ENCODE data around the gene MLC1. TPM values are rescaled to one million over a fixed set of nuclear protein-coding genes. Genes with fewer than 3 reads are reported as not detected.

MLC1 gene
- total RNA-seq, 2 experiments from 2014 or later, result 1.9 to 2.9 TPM

- CTCF ChIA-PET, result interaction anchor here (1.3 to 1.4 kb wide), 2 partner anchors 18 to 19 kb away, joined by 4 read pairs; no protein-coding TSS in a partner anchor
- peaks cover 22% of the 10 kb centered on the region for H3K4me1 Mint-ChIP-seq
- H3K36me3 Mint-ChIP-seq, result no peaks in the 10 kb centered on the region
- no peak for ATAC-seq
- H3K27me3 Mint-ChIP-seq, result peaks cover 11% of the 10 kb centered on the region
- DNase-seq, result no peak
- H3K27ac Mint-ChIP-seq, result no peak within 1 kb of the TSS
- H3K9me3 Mint-ChIP-seq (ENCODE audit: low read depth), result no peaks in the 10 kb centered on the region
- H3K4me3 Mint-ChIP-seq, result no peak within 1 kb of the TSS
These were observed 72.7 kb downstream of the MLC1 start, which contains the start of gene IL17REL for GRCh38 chr22:50012211-50013181. Gene IL17REL (minus strand): TSS chr22:50012765. CDS start chr22:50012646, 119 bp downstream.

- CTCF ChIA-PET, result interaction anchor here (1.3 kb wide), 1 partner anchor 18 kb away, joined by 4 read pairs; no protein-coding TSS in a partner anchor
- DNase-seq (no peak), ATAC-seq (no peak)
- no peak overlapping the region for H3K4me3 Mint-ChIP-seq
- peaks cover 13% of the 10 kb centered on the region for H3K4me1 Mint-ChIP-seq
- H3K27ac Mint-ChIP-seq, result no peak overlapping the region
- no peaks in the 10 kb centered on the region for H3K9me3 Mint-ChIP-seq (ENCODE audit: low read depth)
- peaks cover 11% of the 10 kb centered on the region for H3K27me3 Mint-ChIP-seq
- no peaks in the 10 kb centered on the region for H3K36me3 Mint-ChIP-seq
These were observed 73.6 kb downstream of the MLC1 start for GRCh38 chr22:50011447-50012210.

- no peak overlapping the region for H3K4me3 Mint-ChIP-seq
- ATAC-seq, result peak; percentile 25
- peak; percentile 42 for DNase-seq
- H3K27me3 Mint-ChIP-seq, result peaks cover 11% of the 10 kb centered on the region
- H3K27ac Mint-ChIP-seq, result no peak overlapping the region
- H3K4me1 Mint-ChIP-seq, result peaks cover 5% of the 10 kb centered on the region
- no peaks in the 10 kb centered on the region for H3K36me3 Mint-ChIP-seq
- CTCF ChIA-PET, result interaction anchor here (1.3 kb wide), 1 partner anchor 17 kb away, joined by 4 read pairs; no protein-coding TSS in a partner anchor
- no peaks in the 10 kb centered on the region for H3K9me3 Mint-ChIP-seq (ENCODE audit: low read depth)
These were observed 74.4 kb downstream of the MLC1 start for GRCh38 chr22:50010676-50011446.

- Mint-ChIP-seq H3K27ac (no peak overlapping the region), H3K36me3 (no peaks in the 10 kb centered on the region), H3K4me1 (peaks cover 5% of the 10 kb centered on the region), H3K4me3 (no peak overlapping the region), H3K9me3 (ENCODE audit: low read depth) (no peaks in the 10 kb centered on the region), H3K27me3 (peaks cover 14% of the 10 kb centered on the region)
- DNase-seq, result peak; percentile 40
- CTCF ChIA-PET, result interaction anchor here (1.2 kb wide), 1 partner anchor 15 kb away, joined by 6 read pairs; no protein-coding TSS in a partner anchor
- no peak for ATAC-seq
These were observed 75.2 kb downstream of the MLC1 start for GRCh38 chr22:50009765-50010675.

Other genes with a start within 250 kb of the MLC1 start
- 10 to 100 TPM; 24.1 to 25.7 TPM for gene ZBED4, start 231.6 kb downstream of the MLC1 start, total RNA-seq
- 10 to 100 TPM; 16.8 to 18.8 TPM for gene ALG12, start 167.0 kb downstream of the MLC1 start, total RNA-seq
- gene CRELD2, start 166.8 kb downstream of the MLC1 start, total RNA-seq, result 10 to 100 TPM; 43.9 to 51.2 TPM
- 10 to 100 TPM; 53.4 to 79.7 TPM for gene PIM3, start 124.7 kb downstream of the MLC1 start, total RNA-seq
- under 1 TPM in 1 of 2 experiments, not detected in 1; 0.05 TPM for gene IL17REL, start 72.7 kb downstream of the MLC1 start, total RNA-seq
- gene TTLL8, start 27.1 kb downstream of the MLC1 start, total RNA-seq, result not detected
- under 1 TPM in 1 of 2 experiments, not detected in 1; 0.23 TPM for gene MOV10L1, start 4.6 kb upstream of the MLC1 start, total RNA-seq
- 1 to 10 TPM; 1.3 to 1.8 TPM for gene PANX2, start 85.3 kb upstream of the MLC1 start, total RNA-seq
- 100 to 1,000 TPM; 141 to 177 TPM for gene TRABD, start 100.5 kb upstream of the MLC1 start, total RNA-seq
- 10 to 100 TPM; 30.0 to 35.6 TPM for gene SELENOO, start 115.6 kb upstream of the MLC1 start, total RNA-seq
- 10 to 100 TPM; 60.9 to 72.0 TPM for gene TUBGCP6, start 159.6 kb upstream of the MLC1 start, total RNA-seq
- gene HDAC10, start 165.8 kb upstream of the MLC1 start, total RNA-seq, result 10 to 100 TPM; 75.2 to 96.3 TPM
- gene MAPK12, start 176.3 kb upstream of the MLC1 start, total RNA-seq, result 10 to 100 TPM; 13.9 to 15.8 TPM
- gene MAPK11, start 185.0 kb upstream of the MLC1 start, total RNA-seq, result 10 to 100 TPM; 16.5 to 18.5 TPM
- 10 to 100 TPM; 23.4 to 26.6 TPM for gene PLXNB2, start 222.2 kb upstream of the MLC1 start, total RNA-seq
- gene DENND6B, start 241.6 kb upstream of the MLC1 start, total RNA-seq, result 1 to 10 TPM; 5.7 to 8.8 TPM